GM19452 (cell line): Measurements from ENCODE around the gene TCIRG1.
"Not testable (repeated sequence)": the region's sequence is repeated elsewhere in the genome, so short reads cannot be mapped to it uniquely, and the experiment has no call there.

ENCODE experiments used
- ATAC-seq: cut with Tn5 transposase; IDR thresholded peaks from one replicate; pipeline ENCODE4 v1.9.1; 2021; ENCODE audit not compliant: unreplicated experiment

TCIRG1 gene, protein sequence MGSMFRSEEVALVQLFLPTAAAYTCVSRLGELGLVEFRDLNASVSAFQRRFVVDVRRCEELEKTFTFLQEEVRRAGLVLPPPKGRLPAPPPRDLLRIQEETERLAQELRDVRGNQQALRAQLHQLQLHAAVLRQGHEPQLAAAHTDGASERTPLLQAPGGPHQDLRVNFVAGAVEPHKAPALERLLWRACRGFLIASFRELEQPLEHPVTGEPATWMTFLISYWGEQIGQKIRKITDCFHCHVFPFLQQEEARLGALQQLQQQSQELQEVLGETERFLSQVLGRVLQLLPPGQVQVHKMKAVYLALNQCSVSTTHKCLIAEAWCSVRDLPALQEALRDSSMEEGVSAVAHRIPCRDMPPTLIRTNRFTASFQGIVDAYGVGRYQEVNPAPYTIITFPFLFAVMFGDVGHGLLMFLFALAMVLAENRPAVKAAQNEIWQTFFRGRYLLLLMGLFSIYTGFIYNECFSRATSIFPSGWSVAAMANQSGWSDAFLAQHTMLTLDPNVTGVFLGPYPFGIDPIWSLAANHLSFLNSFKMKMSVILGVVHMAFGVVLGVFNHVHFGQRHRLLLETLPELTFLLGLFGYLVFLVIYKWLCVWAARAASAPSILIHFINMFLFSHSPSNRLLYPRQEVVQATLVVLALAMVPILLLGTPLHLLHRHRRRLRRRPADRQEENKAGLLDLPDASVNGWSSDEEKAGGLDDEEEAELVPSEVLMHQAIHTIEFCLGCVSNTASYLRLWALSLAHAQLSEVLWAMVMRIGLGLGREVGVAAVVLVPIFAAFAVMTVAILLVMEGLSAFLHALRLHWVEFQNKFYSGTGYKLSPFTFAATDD

DNA sequence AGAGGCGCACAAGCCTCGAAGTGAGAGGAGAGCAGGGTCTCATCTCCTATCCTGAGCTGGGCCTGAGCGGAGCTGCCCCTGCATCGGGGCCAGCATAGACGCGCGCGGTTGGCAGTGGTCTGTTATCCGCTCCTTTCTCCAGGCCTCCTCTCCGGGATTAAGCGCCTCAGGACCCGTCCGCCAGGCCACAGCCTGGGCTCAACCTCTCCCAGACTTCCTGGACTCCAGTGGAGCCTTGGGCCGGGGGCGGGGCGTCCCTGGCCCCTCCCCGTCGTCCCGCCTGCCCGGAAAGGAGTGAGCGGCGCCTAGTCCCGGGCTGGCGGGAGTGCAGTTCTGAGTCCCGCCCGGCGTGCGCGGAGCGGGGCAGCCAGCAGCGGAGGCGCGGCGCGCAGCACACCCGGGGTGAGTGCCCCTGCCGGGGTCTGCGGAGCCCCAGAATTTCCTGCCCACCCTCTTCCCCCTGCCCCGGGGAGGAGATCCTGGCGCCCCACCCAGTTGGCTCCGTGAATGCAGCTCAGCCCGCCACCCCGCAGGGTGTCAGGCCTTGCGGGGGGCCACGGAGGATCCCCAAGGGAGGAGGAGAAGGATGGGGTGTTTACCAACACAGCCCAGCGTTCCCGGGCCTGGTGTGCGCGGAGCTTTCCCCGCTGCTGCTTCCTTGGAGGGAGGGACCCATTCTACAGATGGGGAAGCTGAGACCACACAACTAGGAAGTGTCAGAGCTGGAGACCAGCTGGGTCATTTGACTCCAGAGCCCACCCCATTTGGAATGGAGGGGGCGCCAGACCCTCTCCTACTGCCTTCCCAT, at the start of gene TCIRG1:
TCIRG1 (plus strand) TSS at position 308 of the 808 bp plus-strand sequence. CDS start 2,247 bp downstream, outside the sequence.
- ATAC-seq, result no peak

DNA sequence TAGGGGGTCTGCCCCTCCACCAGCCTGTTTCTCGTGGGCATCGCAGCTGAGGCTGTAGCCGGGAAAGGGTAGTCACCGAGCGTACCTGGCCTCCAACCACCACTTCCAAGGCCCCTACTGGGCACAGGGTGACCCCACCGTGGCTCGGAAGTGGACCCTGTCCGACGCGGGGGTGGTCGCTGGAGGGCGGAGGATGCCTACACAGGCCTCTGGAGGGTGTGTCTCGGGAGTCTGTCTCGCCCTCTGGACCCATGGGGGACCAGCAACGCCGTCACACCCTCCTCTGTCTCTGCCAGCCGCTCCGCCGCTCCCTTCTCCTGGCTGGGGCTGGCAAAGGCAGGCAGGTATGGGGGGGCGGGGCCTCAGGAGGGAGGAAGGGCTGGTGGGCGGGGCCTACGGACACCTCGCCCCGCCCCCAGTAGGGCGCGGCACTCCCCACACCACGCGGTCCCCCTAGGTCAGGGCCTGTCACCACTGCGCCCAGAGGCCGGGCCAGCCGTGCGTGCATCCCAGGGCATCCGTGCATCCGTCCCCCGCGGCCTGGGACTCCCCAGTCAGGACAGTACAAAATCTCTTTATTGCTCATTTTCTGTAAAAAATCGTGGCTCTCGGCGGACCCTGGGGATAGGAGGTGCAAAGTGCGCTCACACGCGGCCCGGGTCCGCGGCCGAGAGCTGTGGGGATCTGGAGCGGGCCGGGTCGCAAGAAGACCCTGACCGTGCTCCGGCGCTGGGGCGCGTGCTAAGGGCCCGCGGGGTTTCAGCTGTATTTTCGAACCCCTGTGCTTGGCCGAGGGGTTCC, 48.1 kb upstream of the TCIRG1 start:
- not testable (repeated sequence) for ATAC-seq

DNA sequence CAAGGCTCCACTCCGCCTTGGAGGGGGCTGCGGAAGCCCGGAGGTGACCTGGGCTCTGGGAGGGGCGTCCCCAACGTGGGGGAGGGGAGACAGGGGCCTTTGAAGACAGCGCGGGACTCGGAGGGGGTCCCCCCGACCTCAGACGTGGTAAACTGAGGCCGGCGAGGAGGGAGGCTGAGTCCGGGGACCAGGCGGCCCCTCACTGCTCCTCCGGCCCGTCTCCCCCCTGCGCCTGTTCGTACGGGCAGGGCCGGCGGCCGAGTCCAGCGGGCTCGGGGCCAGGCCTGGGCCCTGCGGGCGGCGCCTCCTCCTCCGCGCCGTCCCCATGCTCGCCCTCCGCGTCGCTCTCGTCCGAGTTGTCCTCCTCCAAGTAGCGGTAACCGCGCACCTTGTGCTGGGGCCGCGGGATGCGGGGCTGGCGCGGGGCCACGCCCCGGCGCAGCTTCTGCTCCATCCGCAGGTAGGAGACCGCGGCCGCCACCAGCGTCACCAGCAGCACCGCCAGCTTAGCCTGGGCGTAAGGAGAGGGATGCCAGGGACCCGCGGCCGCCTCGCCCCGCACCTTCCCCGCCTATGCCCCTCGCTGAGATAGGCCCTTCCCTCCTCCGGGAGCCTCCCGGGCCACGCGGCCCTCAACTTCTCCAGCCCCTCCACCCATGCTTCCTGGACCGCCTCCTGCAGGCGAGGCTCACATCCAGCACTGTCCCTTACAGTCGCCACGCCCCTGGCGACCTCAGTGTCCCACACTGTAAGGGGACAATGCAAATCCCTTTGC, 47.3 kb upstream of the TCIRG1 start:
- not testable (repeated sequence) for ATAC-seq

- ATAC-seq, result not testable (repeated sequence)
Measured at GRCh38 chr11:67993821-67994220, 45.0 kb upstream of the TCIRG1 start.

- not testable (repeated sequence) for ATAC-seq
Measured at GRCh38 chr11:67994387-67994786, 44.4 kb upstream of the TCIRG1 start.

DNA sequence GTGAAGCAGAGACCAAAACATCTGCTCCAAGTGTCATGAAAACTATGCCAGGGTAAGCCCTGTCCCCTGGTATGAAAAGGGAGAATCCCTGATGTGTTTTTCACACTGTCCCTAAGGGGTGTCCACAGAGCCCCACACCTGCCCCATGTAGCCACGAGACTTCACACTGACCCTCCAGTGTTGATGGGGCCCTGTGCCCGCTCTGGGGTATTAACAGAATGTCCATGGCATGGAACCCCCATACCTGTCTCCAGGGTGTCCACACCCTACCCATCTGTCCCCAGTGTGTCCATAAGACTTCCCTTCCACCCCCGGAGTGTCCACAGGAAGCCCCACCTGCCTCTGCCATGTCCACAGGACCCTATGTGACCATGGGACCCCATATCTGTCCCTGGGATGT, 43.7 kb upstream of the TCIRG1 start:
- not testable (repeated sequence) for ATAC-seq

DNA sequence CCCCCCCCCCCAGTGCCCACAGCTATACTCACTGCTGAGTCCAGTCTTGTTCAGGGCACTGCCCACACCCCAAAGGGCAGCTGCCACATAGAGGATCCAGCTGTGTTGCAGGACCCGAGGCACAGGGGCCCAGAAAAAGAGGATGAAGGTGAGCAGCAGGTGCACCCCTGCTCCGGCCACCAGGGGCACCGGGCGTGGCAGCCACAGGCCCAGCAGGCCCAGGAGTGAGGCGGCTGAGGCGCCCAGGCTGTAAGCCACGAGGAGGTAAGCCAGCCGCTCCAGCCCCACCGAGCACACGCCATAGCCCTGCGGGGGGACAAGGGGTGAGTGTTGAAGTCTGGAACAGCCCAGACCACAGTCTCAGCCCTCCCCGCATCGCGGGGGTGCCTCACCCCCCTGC, 43.2 kb upstream of the TCIRG1 start:
- ATAC-seq, result not testable (repeated sequence)

DNA sequence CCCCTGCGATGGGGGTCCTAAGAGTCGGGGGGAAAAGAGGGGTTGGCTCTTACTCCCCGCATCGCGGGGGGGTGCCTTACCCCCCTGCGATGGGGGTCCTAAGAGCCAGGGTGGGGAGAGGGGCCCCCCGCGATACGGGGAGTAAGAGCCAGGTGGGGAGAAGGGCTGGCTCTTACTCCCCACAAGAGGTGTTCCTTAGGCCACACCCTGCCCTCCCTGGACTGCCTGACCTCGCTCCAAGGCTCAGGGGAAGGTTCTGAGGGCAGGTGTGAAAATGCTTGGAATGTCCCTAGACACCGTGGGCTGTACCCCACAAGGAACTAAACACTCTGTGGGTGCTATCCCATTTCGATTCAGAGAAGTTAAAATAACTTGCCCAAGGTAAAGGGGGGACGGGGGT, 42.8 kb upstream of the TCIRG1 start:
- ATAC-seq, result no peak

- no peak for ATAC-seq
Measured at GRCh38 chr11:67996622-67997474, 42.0 kb upstream of the TCIRG1 start.

GRCh38 chr11:67997475-67997921, 41.3 kb upstream of the TCIRG1 start:
- no peak for ATAC-seq

GRCh38 chr11:67998150-67999045, 40.4 kb upstream of the TCIRG1 start:
- no peak for ATAC-seq

- ATAC-seq, result no peak
Measured at GRCh38 chr11:67999201-67999629, 39.6 kb upstream of the TCIRG1 start.

DNA sequence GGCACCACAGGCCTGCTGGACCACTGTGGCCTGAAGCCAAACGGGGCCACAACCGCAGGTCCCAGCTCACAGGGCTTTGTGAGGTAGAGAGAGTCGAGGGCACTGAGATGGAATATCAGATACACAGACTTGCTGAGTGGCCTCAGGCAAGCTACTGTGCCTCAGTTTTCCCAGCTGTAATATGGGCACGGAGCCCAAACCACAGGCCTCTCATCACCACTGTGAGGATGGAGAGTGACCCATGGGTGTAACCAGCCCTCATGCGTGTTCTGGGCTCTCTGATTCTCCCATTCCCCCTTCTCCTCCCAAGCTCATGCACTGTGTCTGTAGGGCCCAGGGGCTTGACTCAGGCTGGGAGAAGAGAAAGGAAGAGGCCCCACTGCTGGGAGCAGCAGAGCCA, 39.1 kb upstream of the TCIRG1 start:
- no peak for ATAC-seq

DNA sequence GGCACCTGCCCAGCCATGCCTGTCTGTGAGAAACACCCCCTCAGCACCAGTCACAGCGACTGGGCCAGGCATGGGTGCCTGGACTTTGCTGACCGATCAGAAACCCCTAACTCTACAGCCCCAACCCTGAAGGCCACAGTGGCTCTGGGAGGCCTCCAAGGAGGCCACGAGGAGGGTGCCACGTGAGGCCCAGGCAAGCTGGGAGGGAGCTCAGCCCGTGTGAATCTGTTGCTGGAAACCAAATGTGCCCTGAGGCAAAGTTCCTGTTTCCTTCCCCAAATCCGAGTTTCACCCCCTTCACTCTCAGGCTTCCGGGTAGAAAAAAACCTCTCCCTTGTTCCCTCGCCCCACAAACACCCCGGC, 36.3 kb upstream of the TCIRG1 start:
- ATAC-seq, result peak; percentile 6

GRCh38 chr11:68002938-68003845, 35.6 kb upstream of the TCIRG1 start:
- peak; percentile 32 for ATAC-seq

- peak; percentile 48 for ATAC-seq
Measured at GRCh38 chr11:68003846-68004550, 34.8 kb upstream of the TCIRG1 start, which contains the start of gene UNC93B1. TSS of gene UNC93B1 (minus strand) at chr11:68004097. CDS start at chr11:68004043, 54 bp downstream.
